Natural killer cell (primary cell): ENCODE results near the gene STARD7. TPM values are rescaled to one million over a fixed set of nuclear protein-coding genes. Genes with fewer than 3 reads are reported as not detected.

Source experiments
- ATAC-seq, 3 donors: fragments of 150-1000 bp in 2 of 3; fragments of 200-7000 bp in 1 of 3; cut with Tn5 transposase; 1 replicate in 1 of 3; 2 replicates in 2 of 3; pipeline ENCODE4 v1.10.0; 2021; ENCODE audit warnings: mild to moderate bottlenecking in 2 of 3, moderate library complexity in 2 of 3
- DNase-seq, 2 donors: peaks; one replicate each; pipeline versions ENCODE4 v3.0.0 to v3.0.0-alpha.2; 2013 to 2021; ENCODE audit warnings: mixed read lengths in 1 of 2
- H3K27ac ChIP-seq: one replicate; pipeline ENCODE4 v1.5.1; 2013; ENCODE audit warnings: mild to moderate bottlenecking, low read length
- H3K27me3 ChIP-seq: one replicate; pipeline ENCODE4 v1.6.1; 2013; ENCODE audit warnings: low read length; ENCODE audit not compliant: control insufficient read depth, insufficient read depth
- H3K36me3 ChIP-seq: one replicate; pipeline ENCODE4 v1.6.1; 2013; ENCODE audit warnings: low read length; ENCODE audit not compliant: control insufficient read depth, insufficient read depth
- H3K4me1 ChIP-seq: one replicate; pipeline ENCODE4 v1.6.1; 2013; ENCODE audit warnings: low read length; ENCODE audit not compliant: control insufficient read depth, insufficient read depth
- H3K4me3 ChIP-seq: one replicate; pipeline ENCODE4 v1.5.1; 2013; ENCODE audit warnings: low read length
- H3K9me3 ChIP-seq: one replicate; pipeline ENCODE4 v1.6.1; 2013; ENCODE audit warnings: low read length; ENCODE audit not compliant: control insufficient read depth, insufficient read depth
- H3K27ac Mint-ChIP-seq, 2 donors: one replicate each; pipeline ENCODE4 v1.8.0; 2022; ENCODE audit warnings: mild to moderate bottlenecking in 2 of 2, mixed read lengths in 2 of 2, moderate library complexity in 1 of 2
- H3K27me3 Mint-ChIP-seq, 2 donors: one replicate each; pipeline ENCODE4 v1.8.0; 2022; ENCODE audit warnings: low read depth in 2 of 2, mixed read lengths in 2 of 2
- H3K36me3 Mint-ChIP-seq: one replicate; pipeline ENCODE4 v1.8.0; 2022; ENCODE audit warnings: mixed read lengths
- H3K4me1 Mint-ChIP-seq, 2 donors: one replicate each; pipeline ENCODE4 v1.8.0; 2022; ENCODE audit warnings: mixed read lengths in 2 of 2
- H3K4me3 Mint-ChIP-seq: one replicate; pipeline ENCODE4 v1.8.0; 2022; ENCODE audit warnings: mild to moderate bottlenecking, moderate library complexity, mixed read lengths
- H3K9me3 Mint-ChIP-seq, 2 donors: one replicate each; pipeline ENCODE4 v1.8.0; 2022; ENCODE audit warnings: mixed read lengths in 2 of 2
- WGBS: methylation state at CpG from one replicate; pipeline ENCODE4 v1.1.7; 2013; ENCODE audit warnings: missing lambda C conversion rate; ENCODE audit not compliant: insufficient coverage; 5-methylcytosine and 5-hydroxymethylcytosine counted together
- intact Hi-C: fragments of 100-400 bp; cut with micrococcal nuclease; formaldehyde crosslinking; loops from one replicate; pipeline ENCODE4 v1.14.2; 2022
- total RNA-seq, 4 donors: library from RNA; stranded (reverse); fragments of 120-200 nt in 1 of 4; gene quantifications; one replicate each; pipeline versions ENCODE4 v1.2.3 to v1.2.4, GENCODE V29; 2013 to 2022
- TF ChIP-seq, protein P1 (sequence below): fragments of 200-600 bp; IDR thresholded peaks from one replicate; pipeline ENCODE4 v1.8.0; 2022; ENCODE audit warnings: antibody characterized with exemption

Gene STARD7
- total RNA-seq, 3 donors from 2014 or later (not counting 1 experiment from before 2014, with no cell fraction given) = 62.6 to 106 (median 86.1) TPM

DNA sequence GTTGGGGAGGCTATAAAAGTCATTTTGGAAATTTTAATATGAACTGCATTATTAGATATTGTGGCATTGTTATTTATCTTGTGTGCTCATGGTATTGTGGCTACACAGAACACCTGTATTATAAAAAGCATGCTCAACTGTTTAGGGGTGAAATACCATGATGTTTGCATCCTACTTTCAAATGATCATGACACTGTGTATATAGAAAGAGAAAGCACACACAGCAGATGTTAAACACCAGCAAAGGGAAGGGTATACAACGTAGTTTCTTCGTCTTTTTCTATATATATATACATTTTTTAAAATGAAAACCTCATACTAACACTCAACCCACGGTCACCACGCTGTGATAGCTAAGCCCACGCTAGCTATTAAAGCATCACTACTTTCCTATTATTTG, 27.1 kb downstream of the STARD7 start:
- H3K27me3 ChIP-seq = no peaks in the 10 kb centered on the region
- H3K4me3 ChIP-seq = no peak overlapping the region
- peaks cover 16% of the 10 kb centered on the region for H3K4me1 ChIP-seq
- peaks cover 23% of the 10 kb centered on the region for H3K36me3 ChIP-seq
- H3K9me3 ChIP-seq = no peaks in the 10 kb centered on the region
- intact Hi-C loops = no loop called here
- ATAC-seq = peak in 2 of 3 donors; percentile 7 to 39
- H3K27me3 Mint-ChIP-seq = peaks cover 0 to 2% of the 10 kb centered on the region in 2 donors
- WGBS = 33% methylated on average over 3 of the region's 5 CpGs
- no peak overlapping the region for H3K27ac ChIP-seq
- TF ChIP-seq, protein P1, sequence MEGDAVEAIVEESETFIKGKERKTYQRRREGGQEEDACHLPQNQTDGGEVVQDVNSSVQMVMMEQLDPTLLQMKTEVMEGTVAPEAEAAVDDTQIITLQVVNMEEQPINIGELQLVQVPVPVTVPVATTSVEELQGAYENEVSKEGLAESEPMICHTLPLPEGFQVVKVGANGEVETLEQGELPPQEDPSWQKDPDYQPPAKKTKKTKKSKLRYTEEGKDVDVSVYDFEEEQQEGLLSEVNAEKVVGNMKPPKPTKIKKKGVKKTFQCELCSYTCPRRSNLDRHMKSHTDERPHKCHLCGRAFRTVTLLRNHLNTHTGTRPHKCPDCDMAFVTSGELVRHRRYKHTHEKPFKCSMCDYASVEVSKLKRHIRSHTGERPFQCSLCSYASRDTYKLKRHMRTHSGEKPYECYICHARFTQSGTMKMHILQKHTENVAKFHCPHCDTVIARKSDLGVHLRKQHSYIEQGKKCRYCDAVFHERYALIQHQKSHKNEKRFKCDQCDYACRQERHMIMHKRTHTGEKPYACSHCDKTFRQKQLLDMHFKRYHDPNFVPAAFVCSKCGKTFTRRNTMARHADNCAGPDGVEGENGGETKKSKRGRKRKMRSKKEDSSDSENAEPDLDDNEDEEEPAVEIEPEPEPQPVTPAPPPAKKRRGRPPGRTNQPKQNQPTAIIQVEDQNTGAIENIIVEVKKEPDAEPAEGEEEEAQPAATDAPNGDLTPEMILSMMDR = no peak
- no peaks in the 10 kb centered on the region for H3K9me3 Mint-ChIP-seq
- peaks cover 26 to 28% of the 10 kb centered on the region in 2 donors for H3K4me1 Mint-ChIP-seq
- H3K27ac Mint-ChIP-seq = peak overlapping the region; percentile 25 to 71
- peaks cover 22% of the 10 kb centered on the region for H3K36me3 Mint-ChIP-seq
- H3K4me3 Mint-ChIP-seq = peak overlapping the region; percentile 49
- DNase-seq = no peak

DNA sequence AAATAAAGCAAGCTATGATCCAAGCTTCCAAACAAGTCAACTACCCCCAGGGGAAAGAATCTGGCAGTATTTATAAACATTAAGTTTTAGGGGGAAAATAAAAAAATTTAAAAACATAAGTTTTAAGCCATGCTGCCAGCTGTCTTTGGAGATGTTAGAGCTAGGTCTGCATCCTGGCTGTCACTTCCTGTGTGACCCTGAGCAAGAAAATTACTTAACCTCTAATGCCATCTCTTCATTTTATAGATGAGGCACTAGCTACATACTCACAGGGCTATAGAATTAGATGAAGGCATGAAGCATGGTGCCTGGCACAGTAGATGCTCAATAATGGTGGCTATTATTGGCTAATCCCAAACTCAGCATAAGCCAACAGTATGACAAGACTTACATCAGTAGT, 28.1 kb downstream of the STARD7 start:
- Mint-ChIP-seq H3K27me3 (peaks cover 0 to 2% of the 10 kb centered on the region in 2 donors), H3K9me3 (no peaks in the 10 kb centered on the region), H3K27ac (peak overlapping the region; percentile 25 to 56), H3K4me3 (peak overlapping the region; percentile 21), H3K4me1 (peaks cover 26 to 28% of the 10 kb centered on the region in 2 donors), H3K36me3 (peaks cover 16% of the 10 kb centered on the region)
- peaks cover 16% of the 10 kb centered on the region for H3K4me1 ChIP-seq
- DNase-seq (peak in 1 of 2 donors; percentile 32), ATAC-seq (peak; percentile 82 to 91 (median 90))
- no peak overlapping the region for H3K27ac ChIP-seq
- TF ChIP-seq, protein P1 = no peak
- no peaks in the 10 kb centered on the region for H3K27me3 ChIP-seq
- intact Hi-C loops = no loop called here
- peaks cover 14% of the 10 kb centered on the region for H3K36me3 ChIP-seq
- H3K4me3 ChIP-seq = no peak overlapping the region
- H3K9me3 ChIP-seq = no peaks in the 10 kb centered on the region

DNA sequence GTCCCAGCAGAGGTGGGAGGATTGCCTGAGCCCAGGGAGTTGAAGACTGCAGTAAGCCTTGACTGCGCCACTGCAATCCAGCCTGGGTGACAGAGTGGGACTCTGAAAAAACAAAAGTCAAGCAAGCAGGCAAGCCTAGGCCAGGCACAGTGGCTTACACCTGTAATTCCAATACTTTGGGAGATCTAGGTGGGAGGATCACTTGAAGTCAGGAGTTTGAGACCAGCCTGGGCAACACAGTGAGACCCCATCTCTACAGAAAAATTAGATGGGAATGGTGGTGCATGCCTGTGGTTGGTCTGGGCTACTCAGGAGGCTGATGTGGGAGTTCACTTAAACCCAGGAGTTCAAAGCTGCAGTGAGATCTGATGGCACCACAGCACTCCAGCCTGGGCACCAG, 28.6 kb downstream of the STARD7 start:
- H3K9me3 Mint-ChIP-seq = no peaks in the 10 kb centered on the region
- Histone ChIP-seq H3K27me3 (no peaks in the 10 kb centered on the region), H3K27ac (no peak overlapping the region), H3K4me1 (peaks cover 16% of the 10 kb centered on the region), H3K36me3 (peaks cover 9% of the 10 kb centered on the region), H3K4me3 (no peak overlapping the region), H3K9me3 (no peaks in the 10 kb centered on the region)
- H3K4me3 Mint-ChIP-seq = no peak overlapping the region
- ATAC-seq (no peak), DNase-seq (no peak)
- peaks cover 11% of the 10 kb centered on the region for H3K36me3 Mint-ChIP-seq
- 92% methylated on average over 1 of the region's 1 CpG for WGBS
- peak overlapping the region; percentile 25 to 73 for H3K27ac Mint-ChIP-seq
- TF ChIP-seq, protein P1 = no peak
- H3K4me1 Mint-ChIP-seq = peaks cover 26 to 28% of the 10 kb centered on the region in 2 donors
- intact Hi-C loops = no loop called here
- H3K27me3 Mint-ChIP-seq = peaks cover 0 to 2% of the 10 kb centered on the region in 2 donors

GRCh38 chr2:96176661-96177060, 32.0 kb downstream of the STARD7 start:
- Histone ChIP-seq H3K9me3 (no peaks in the 10 kb centered on the region), H3K27ac (no peak overlapping the region), H3K36me3 (no peaks in the 10 kb centered on the region), H3K4me3 (no peak overlapping the region), H3K27me3 (no peaks in the 10 kb centered on the region), H3K4me1 (peaks cover 23% of the 10 kb centered on the region)
- DNase-seq = no peak
- intact Hi-C loops = loop anchor here (10.0 kb wide), 2 partner anchors 152 to 182 kb away; partner anchors contain the start of gene ANKRD36C
- no peak overlapping the region for H3K4me3 Mint-ChIP-seq
- H3K36me3 Mint-ChIP-seq = no peaks in the 10 kb centered on the region
- H3K9me3 Mint-ChIP-seq = no peaks in the 10 kb centered on the region
- peaks cover 0 to 2% of the 10 kb centered on the region in 2 donors for H3K27me3 Mint-ChIP-seq
- H3K4me1 Mint-ChIP-seq = peaks cover 26 to 28% of the 10 kb centered on the region in 2 donors
- no peak for ATAC-seq
- TF ChIP-seq, protein P1 = no peak
- 84% methylated on average over 1 of the region's 4 CpGs for WGBS
- no peak overlapping the region for H3K27ac Mint-ChIP-seq
